ENCODE results near the gene LYVE1.

LYVE1 gene

DNA sequence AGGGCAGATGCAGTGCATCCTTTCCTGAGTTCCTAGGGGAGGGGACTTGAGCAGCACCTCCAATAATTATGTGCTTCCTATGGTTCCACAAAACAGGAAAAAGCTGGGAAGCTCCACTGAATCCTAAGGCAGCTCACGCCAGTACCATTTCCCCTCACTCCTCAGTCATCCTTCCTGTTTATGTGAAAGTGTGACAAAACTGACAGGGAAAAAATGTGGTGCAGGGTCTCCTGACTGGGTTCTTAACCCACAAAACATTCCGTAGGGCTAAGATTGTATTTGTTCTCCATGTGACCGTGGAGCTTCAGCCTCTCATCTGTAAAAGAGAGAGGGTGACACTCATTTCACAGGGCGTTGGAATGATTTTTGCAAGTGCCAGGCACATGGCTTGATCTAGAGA is 12.2 kb upstream of the LYVE1 start:
- TF ChIP-seq POLR2A (IDR thresholded peaks at IDR 0.05; ENCODE audit: low read length), result no peak
- no peak for TF ChIP-seq GATA1 (IDR thresholded peaks at IDR 0.05; ENCODE audit: low read depth, low read length)
- DNase-seq, result no peak

DNA sequence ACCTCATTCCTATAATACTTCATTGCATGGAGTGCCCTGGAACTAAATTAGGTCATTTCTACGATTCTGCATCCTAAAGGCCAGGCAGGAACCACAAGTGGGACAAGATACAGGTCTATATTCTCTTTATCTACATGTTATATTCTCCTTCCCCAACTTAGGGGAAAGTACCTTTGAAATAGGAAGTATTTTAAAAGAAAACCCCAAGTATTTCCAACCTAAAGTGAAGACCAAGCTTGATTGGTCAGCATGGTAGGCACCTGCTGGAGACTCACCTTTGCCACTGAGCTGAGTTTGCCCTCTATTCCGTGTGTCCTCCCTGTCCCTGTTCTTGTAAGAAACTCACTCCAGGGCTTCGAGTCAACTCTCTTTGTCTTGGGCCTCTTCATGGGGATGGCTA is 11.2 kb upstream of the LYVE1 start:
- TF ChIP-seq GATA1 (IDR thresholded peaks at IDR 0.05; ENCODE audit: low read depth, low read length) (no peak), POLR2A (IDR thresholded peaks at IDR 0.05; ENCODE audit: low read length) (no peak)
- DNase-seq, result no peak

DNA sequence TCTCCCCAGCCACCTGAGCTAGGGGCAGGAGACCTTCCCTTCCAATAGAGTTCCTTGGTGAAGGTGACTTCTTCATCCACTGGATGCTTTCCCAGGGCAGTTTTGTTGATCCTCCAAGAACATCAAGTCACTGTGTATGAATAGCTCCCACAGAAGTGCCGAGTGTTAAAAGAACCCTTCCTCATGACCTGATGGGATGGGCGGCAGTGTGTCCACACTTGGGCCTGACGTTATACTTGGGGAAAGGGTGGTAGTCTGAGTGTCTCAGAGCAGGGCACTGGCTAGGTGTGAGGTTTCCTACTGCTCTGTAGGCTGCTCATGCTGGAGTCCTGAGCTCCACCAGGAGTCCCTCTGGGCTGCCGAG is 7.6 kb upstream of the LYVE1 start:
- no peak for DNase-seq
- TF ChIP-seq GATA1 (IDR thresholded peaks at IDR 0.05; ENCODE audit: low read depth, low read length) (no peak), POLR2A (IDR thresholded peaks at IDR 0.05; ENCODE audit: low read length) (no peak)

DNA sequence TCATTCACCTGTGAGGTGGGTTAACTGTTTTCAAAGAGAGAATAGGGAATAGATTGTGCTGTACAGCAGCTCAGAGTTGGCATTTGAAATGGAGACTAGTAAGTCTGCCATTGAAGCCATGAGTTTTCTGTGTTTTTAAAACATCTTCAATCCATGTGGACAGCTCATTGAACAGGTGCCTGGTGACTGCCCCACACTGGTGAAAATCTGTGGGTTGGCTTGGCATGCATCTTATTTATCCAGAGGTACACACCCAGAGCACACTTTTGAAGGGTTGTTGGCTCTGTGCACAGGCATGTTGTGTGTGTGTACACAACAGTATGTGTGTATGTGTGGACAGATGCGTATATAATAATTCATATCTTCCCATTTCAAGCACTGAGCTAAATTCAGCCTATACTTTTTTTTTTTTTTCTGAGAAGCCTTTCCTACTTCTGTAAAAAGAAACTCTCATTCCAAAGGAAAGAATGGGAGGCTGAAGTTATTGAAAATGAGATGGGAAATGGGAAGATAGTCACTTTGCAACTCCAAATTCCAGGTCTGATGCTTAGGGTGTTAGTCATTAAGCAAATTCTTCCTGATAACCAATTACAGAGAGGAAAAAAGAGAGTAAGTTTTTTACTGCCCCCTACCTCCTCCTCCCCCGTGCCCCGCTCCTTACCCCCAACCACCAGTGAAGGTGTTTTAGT is 7.0 kb upstream of the LYVE1 start:
- DNase-seq, result no peak
- no peak for TF ChIP-seq GATA1 (IDR thresholded peaks at IDR 0.05; ENCODE audit: low read depth, low read length)
- no peak for TF ChIP-seq POLR2A (IDR thresholded peaks at IDR 0.05; ENCODE audit: low read length)

DNA sequence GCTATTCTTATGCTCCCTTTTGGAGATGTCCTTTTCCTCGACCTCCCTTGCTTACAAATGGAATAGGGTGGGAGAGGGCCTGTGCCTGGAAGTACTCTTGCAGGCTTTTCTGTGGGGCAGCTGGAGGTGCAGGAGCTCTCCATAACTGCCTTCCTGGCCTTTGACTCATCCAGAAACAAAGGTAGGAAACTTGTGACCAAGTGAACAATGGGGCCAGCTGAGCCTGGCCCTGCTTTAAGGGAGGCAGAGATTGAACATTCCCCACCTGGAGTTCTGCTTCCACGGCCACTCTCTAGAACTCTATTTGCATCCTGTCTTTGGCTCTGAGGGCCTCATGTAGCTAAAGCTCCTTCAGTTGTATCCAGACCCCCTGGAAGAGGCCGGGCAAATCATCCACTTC is 5.1 kb upstream of the LYVE1 start:
- no peak for DNase-seq
- TF ChIP-seq GATA1 (IDR thresholded peaks at IDR 0.05; ENCODE audit: low read depth, low read length) (no peak), POLR2A (IDR thresholded peaks at IDR 0.05; ENCODE audit: low read length) (no peak)

DNA sequence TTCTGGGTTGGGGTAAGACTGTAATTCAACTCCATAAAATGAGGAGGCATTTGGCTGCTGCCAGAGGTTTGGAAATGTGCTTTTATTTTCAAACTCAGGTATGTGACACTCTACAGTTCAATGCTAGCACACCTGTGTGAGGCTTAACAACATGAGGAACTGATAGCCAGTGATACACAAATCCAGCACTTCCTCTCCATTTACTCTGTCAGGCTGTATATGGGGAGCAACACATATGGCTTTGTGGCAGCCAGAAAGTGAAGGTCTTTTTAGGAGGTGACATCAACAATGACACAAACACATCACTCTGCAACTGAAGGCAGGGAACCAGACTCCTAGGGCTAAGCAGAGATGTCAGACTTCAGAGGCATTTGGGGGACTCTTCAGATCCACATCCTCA is 4.6 kb upstream of the LYVE1 start:
- TF ChIP-seq POLR2A (IDR thresholded peaks at IDR 0.05; ENCODE audit: low read length) (no peak), GATA1 (IDR thresholded peaks at IDR 0.05; ENCODE audit: low read depth, low read length) (no peak)
- no peak for DNase-seq

DNA sequence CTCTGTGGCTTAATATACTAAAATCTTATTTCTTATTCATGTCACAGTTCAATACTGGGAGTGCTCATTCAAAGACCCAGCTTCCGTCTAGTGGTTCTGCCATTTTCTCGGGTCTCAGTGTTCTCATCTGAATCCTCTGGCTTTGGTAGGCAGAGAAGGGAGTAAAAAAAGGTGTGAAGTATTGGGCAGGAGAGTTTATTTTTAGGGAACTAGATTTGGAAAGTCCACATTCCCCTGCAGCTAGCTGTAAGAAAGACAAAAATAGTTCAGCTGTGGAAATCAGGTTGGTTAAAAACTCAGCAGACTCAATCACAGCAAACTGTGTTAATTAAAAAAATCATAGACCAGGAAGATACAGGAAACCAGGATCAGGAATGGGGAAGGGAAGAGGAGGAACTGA is 4.1 kb upstream of the LYVE1 start:
- no peak for DNase-seq
- TF ChIP-seq POLR2A (IDR thresholded peaks at IDR 0.05; ENCODE audit: low read length), result no peak
- no peak for TF ChIP-seq GATA1 (IDR thresholded peaks at IDR 0.05; ENCODE audit: low read depth, low read length)

DNA sequence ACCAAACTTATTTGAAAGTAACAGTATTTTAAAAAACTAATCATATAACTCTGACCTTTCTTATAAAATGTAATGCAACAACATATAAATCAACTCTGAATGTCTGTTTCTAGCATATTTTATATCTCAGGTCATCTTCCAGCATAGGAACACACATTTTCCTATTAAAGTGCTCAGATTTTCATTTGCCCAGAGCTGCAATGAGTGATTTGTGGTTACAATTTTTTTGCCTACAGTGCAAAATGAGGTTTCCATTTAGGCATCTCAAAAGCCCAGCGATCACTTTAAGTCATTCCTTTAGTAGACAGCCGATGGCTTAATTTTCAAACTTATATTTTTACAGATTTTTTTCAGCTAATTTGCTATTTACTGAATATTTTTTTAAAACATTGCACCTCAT is 1.0 kb downstream of the LYVE1 start:
- TF ChIP-seq GATA1 (IDR thresholded peaks at IDR 0.05; ENCODE audit: low read depth, low read length) (no peak), POLR2A (IDR thresholded peaks at IDR 0.05; ENCODE audit: low read length) (no peak)
- no peak for DNase-seq

DNA sequence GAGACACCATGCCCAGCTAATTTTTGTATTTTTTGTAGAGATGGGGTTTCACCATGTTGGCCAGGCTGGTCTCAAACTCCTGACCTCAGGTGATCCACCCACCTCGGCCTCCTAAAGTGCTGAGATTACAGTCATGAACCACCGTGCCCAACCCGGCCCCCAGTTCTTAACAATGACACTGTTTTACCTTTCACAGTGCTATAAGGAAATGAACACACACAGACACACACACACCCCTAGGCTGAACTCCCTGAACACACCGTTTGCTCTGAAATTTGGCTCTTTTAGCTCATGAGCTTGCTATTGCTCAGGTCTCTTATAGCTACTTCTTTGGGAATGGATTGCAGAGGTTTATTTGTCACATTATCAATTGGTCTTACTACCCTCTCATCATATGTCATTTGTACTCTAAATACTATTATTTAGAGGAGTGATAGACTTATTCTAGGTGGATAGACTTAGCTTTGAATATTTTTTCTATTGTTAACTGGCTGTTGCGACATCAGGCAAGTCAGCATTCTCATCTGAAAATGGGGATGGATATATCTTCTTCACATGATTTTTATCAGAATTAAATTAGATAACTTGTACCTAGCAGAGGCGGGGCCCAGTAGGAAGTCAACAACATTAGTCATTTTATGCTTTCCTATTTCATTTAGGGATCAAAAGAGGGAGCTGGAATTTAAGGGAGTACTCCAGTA is 2.1 kb downstream of the LYVE1 start:
- TF ChIP-seq GATA1 (IDR thresholded peaks at IDR 0.05; ENCODE audit: low read depth, low read length) (no peak), POLR2A (IDR thresholded peaks at IDR 0.05; ENCODE audit: low read length) (no peak)
- no peak for DNase-seq

DNA sequence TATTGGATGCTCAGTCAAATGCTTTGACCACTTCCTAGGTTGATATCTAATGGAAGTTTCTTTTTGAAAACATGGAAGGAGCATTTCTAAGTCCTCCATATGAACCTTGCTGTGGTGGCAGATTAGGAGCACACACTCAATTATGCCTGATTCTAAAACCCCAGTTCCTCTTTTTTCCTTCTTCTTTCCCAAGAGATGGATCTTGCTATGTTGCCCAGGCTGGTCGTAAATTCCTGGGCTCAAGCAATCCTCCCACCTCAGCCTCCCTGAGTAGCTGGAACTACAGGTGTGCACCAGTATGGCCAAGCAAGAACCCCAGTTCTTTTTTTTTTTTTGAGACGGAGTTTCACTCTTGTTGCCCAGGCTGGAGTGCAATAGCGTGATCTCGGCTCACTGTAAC is 3.0 kb downstream of the LYVE1 start:
- DNase-seq, result no peak
- TF ChIP-seq POLR2A (IDR thresholded peaks at IDR 0.05; ENCODE audit: low read length), result no peak
- TF ChIP-seq GATA1 (IDR thresholded peaks at IDR 0.05; ENCODE audit: low read depth, low read length), result no peak

DNA sequence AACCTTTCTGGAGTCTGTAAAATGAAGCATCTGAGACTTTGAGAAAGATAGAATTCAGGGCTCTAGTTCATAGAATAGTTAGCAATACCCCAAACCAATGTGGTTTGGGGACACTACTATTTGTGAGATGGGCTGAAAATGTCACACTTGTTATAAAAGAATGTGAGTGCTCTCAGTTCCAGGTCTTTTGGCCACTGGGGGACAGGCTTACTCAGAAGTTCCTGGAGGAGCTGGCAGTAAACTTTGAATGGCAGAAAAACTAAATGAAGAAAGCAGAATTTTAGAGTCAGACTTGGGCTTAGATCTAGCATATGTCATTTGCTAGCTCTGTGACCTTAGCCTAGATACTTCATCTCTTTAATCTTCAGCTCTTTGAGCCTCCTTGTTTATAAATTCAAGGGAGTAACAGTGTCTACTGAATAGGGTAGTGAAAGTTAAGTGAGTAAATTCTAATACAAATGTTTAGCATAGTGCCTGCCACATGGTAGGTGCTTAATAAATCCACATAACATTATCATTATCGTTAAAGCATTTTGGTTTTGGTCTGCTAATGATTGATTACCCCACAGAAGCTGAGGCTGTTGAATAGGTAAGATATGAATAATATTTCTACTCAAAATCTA is 3.7 kb downstream of the LYVE1 start:
- no peak for TF ChIP-seq GATA1 (IDR thresholded peaks at IDR 0.05; ENCODE audit: low read depth, low read length)
- no peak for TF ChIP-seq POLR2A (IDR thresholded peaks at IDR 0.05; ENCODE audit: low read length)
- no peak for DNase-seq

DNA sequence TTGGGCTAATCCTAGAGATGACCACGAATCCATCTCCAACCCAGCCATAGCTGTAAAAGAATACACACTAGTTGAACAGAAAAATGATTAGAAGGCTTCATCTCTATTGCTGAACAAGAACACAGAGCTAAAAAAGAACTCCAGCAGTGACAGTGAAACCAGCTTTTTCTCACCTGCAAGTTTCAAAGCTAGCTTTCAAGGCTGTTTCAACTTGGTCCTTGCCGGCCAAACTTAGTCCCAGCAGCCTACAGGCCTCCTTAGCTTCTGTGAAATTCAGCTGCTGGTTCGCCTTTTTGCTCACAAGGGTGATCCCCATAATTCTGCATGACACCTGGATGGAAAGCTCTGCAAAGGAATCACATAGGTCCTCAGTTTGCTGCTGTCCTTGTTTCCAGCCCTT is 4.4 kb downstream of the LYVE1 start:
- DNase-seq, result no peak
- TF ChIP-seq GATA1 (IDR thresholded peaks at IDR 0.05; ENCODE audit: low read depth, low read length) (no peak), POLR2A (IDR thresholded peaks at IDR 0.05; ENCODE audit: low read length) (no peak)

DNA sequence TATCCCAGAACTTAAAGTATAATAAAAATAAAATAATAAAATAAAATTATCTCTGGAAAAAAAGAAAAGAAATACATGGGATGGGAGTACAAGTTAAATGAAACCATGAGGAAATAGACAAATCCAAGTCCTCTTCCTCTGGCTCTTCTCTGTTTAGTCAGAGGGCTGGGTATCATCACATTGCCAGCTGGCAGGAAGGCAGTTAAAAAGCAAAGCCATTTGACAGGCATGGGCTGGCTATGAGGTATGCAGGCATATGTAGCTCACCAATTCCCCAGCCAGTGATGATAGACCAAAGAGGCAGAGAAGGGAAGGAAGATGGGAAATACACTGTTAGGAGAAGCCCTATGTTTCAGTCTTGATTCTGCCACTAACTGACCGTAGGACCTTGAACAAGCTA is 6.5 kb downstream of the LYVE1 start:
- TF ChIP-seq POLR2A (IDR thresholded peaks at IDR 0.05; ENCODE audit: low read length), result no peak
- no peak for TF ChIP-seq GATA1 (IDR thresholded peaks at IDR 0.05; ENCODE audit: low read depth, low read length)
- DNase-seq, result no peak

DNA sequence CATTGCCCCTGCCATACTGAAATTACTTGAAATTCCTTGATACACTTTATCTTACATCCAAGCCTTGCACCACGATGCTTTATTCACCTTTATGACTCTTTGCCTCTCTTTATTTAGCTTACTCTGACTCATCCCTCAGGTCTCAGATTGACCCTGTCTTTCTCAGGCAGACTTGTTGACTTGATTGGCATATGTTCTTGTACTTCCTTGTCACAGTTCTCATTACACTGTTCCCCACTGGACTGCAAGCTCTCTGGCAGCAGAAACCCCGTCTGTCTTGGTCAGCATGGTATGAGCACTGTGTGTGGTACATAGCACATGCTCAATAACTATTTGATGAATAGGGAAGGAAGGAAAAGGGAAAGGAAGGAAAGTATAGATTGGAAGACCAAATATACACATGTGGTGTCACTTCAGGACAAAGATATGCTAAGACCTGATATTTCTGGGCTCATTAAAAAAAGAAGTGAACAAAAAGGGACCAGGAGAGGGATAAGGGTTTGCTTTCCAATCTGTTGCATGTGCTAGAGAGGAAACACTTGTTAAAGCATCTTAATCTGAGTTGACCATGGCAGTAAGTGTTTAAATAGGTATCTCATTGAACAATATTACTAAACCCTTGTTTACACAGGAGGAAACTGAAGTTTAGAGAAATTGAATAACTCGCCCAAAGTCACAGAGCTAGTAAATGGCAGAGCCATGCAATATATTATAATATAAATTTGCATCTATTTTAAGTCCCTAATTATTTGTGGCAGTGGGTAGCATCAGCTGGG is 7.2 kb downstream of the LYVE1 start:
- no peak for DNase-seq
- TF ChIP-seq POLR2A (IDR thresholded peaks at IDR 0.05; ENCODE audit: low read length), result no peak
- no peak for TF ChIP-seq GATA1 (IDR thresholded peaks at IDR 0.05; ENCODE audit: low read depth, low read length)

All from erythroblast (primary cell).